NCI-H1417 treated with DMSO at 0.1 percent for 48 hours (cell line): Measurements from ENCODE around the gene OR4F17.
"Not testable (repeated sequence)": the region's sequence is repeated elsewhere in the genome, so short reads cannot be mapped to it uniquely, and the experiment has no call there.

Source experiments
- DNase-seq: peaks from one replicate; lab custom pipeline; 2025; lab: John Stamatoyannopoulos, UW

The OR4F17 gene

GRCh38 chr19:106804-107203 is at the start of gene OR4F17:
Gene OR4F17 (plus strand): TSS chr19:107104. CDS start chr19:110679, 3,575 bp downstream.
- DNase-seq = not testable (repeated sequence)

- not testable (repeated sequence) for DNase-seq
Measured at GRCh38 chr19:70793-71192, 36.1 kb upstream of the OR4F17 start.

- not testable (repeated sequence) for DNase-seq
Measured at GRCh38 chr19:82864-83263, 24.0 kb upstream of the OR4F17 start.

GRCh38 chr19:83626-84025 is 23.3 kb upstream of the OR4F17 start:
- DNase-seq = not testable (repeated sequence)

- not testable (repeated sequence) for DNase-seq
Measured at GRCh38 chr19:90678-91077, 16.2 kb upstream of the OR4F17 start.

- DNase-seq = not testable (repeated sequence)
Measured at GRCh38 chr19:94794-95193, 12.1 kb upstream of the OR4F17 start.

- not testable (repeated sequence) for DNase-seq
Measured at GRCh38 chr19:97647-98046, 9.3 kb upstream of the OR4F17 start.

- not testable (repeated sequence) for DNase-seq
Measured at GRCh38 chr19:120443-121140, 13.7 kb downstream of the OR4F17 start.
